PC-9 (cell line): Measurements from ENCODE around the gene PSME3IP1. TPM values are rescaled to one million over a fixed set of nuclear protein-coding genes. Genes with fewer than 3 reads are reported as not detected.

Experiments used
- BruUV-seq: library from RNA; stranded (reverse); fragments of 400-500 nt; replicated peaks from 2 replicates; lab custom pipeline; 2021; lab: Mats Ljungman, UMichigan
- CTCF ChIA-PET: fragments of 300-600 bp; sonication (Branson Sonifier 250); formaldehyde crosslinking; loops from one replicate; lab custom pipeline; 2022; ENCODE audit warnings: antibody characterized with exemption; lab: Charles Lee
- POLR2A ChIA-PET: fragments of 300-600 bp; sonication (Branson Sonifier 250); formaldehyde crosslinking; loops from one replicate; lab custom pipeline; 2022; ENCODE audit warnings: antibody characterized with exemption; ENCODE audit not compliant: unreplicated experiment; lab: Charles Lee
- DNase-seq, 2 experiments: peaks; one replicate each; pipeline versions ENCODE4 v3.0.0 to v3.0.0-alpha.2; 2015 to 2022; ENCODE audit warnings: mixed read lengths in 1 of 2
- H2AFZ ChIP-seq: fragments of 200-600 bp; sonication (generic); 2 replicates; pipeline ENCODE4 v1.8.1; 2017; ENCODE audit warnings: antibody characterized with exemption
- H3F3A ChIP-seq: fragments of 200-600 bp; sonication (generic); 2 replicates; pipeline ENCODE4 v1.8.1; 2017; ENCODE audit warnings: antibody characterized with exemption, mild to moderate bottlenecking, low read depth; ENCODE audit not compliant: insufficient read depth
- H3K27ac ChIP-seq: fragments of 200-600 bp; sonication (generic); 2 replicates; pipeline ENCODE4 v1.6.1; 2016; ENCODE audit warnings: mixed run types
- H3K27me3 ChIP-seq: fragments of 200-600 bp; sonication (generic); 2 replicates; pipeline ENCODE4 v1.6.1; 2016; ENCODE audit warnings: low read depth, mixed run types; ENCODE audit not compliant: insufficient read depth
- H3K36me3 ChIP-seq: fragments of 200-600 bp; sonication (generic); 2 replicates; pipeline ENCODE4 v1.6.1; 2016; ENCODE audit warnings: low read depth, mixed run types
- H3K4me1 ChIP-seq: fragments of 200-600 bp; sonication (generic); replicated peaks from 2 replicates; pipeline ENCODE4 v1.6.1; 2016; ENCODE audit warnings: mixed run types; ENCODE audit not compliant: insufficient read depth
- H3K4me2 ChIP-seq: fragments of 200-600 bp; sonication (generic); 2 replicates; pipeline ENCODE4 v1.6.1; 2017; ENCODE audit warnings: mixed run types
- H3K4me3 ChIP-seq: fragments of 200-600 bp; sonication (generic); 2 replicates; pipeline ENCODE4 v1.6.1; 2016; ENCODE audit warnings: mixed run types
- H3K79me2 ChIP-seq: fragments of 200-600 bp; sonication (generic); 2 replicates; pipeline ENCODE4 v1.6.1; 2017; ENCODE audit warnings: low read depth, mixed run types
- H3K9me2 ChIP-seq: fragments of 200-600 bp; sonication (generic); 2 replicates; pipeline ENCODE4 v1.8.1; 2017; ENCODE audit warnings: mild to moderate bottlenecking; ENCODE audit not compliant: insufficient read depth
- H3K9me3 ChIP-seq: fragments of 200-600 bp; sonication (generic); 2 replicates; pipeline ENCODE4 v1.8.1; 2016; ENCODE audit warnings: low read depth; ENCODE audit not compliant: insufficient read depth
- H4K20me1 ChIP-seq: fragments of 200-600 bp; sonication (generic); 2 replicates; pipeline ENCODE4 v1.8.1; 2017; ENCODE audit not compliant: insufficient read depth
- EZH2 ChIP-seq: fragments of 200-600 bp; sonication (generic); IDR thresholded peaks from 2 replicates; pipeline ENCODE4 v1.8.0; 2017; ENCODE audit warnings: antibody characterized with exemption, low read depth
- intact Hi-C: fragments of 100-400 bp; cut with micrococcal nuclease; formaldehyde crosslinking; loops from one replicate; pipeline ENCODE4 v1.10.0; 2022; ENCODE audit not compliant: unreplicated experiment
- total RNA-seq: library from RNA; stranded (reverse); gene quantifications from 2 replicates; pipeline ENCODE4 v1.2.3, GENCODE V29; 2021
- TF ChIP-seq, protein P1 (sequence below): fragments of 200-600 bp; sonication (generic); conservative IDR thresholded peaks from 2 replicates; pipeline ENCODE4 v1.6.1; 2017; ENCODE audit warnings: mixed run types, antibody characterized with exemption, mild to moderate bottlenecking, moderate library complexity

Gene PSME3IP1
- total RNA-seq, 1 experiment from 2014 or later: 121 TPM

DNA sequence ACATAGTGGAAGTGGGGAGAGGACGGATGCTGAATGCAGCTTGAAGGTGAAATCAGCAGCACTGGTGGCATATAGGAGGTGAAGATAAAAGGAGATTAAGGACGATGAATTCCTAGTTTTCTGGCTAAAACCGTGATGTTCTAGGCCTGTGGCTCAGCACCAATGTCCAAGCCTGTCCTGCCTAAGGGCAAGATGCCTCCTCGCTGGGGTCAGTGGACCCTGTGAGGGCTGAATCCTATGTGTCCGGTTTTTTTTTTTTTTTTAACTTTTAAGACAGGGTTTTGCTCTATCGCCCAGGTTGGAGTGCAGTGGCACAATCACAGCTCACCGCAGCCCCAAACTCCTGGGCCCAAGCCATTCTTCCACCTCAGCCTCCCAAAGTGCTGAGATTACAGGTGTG, 80.7 kb downstream of the PSME3IP1 start:
- Histone ChIP-seq H3K9me3 (no peaks in the 10 kb centered on the region), H2AFZ (no peak overlapping the region), H3F3A (0 out of 2 replicates have a peak, but pooled peaks cover 3% of the 10 kb centered on the region), H4K20me1 (no peaks in the 10 kb centered on the region), H3K9me2 (no peaks in the 10 kb centered on the region), H3K36me3 (no peaks in the 10 kb centered on the region), H3K27ac (no peak overlapping the region), H3K27me3 (no peaks in the 10 kb centered on the region), H3K4me2 (no peak overlapping the region), H3K79me2 (no peaks in the 10 kb centered on the region), H3K4me3 (no peak overlapping the region), H3K4me1 (peaks cover 3% of the 10 kb centered on the region; the same call in 1 of the 2 replicates)
- POLR2A ChIA-PET: no interaction called here
- intact Hi-C loops: no loop called here
- BruUV-seq: no TSS peak
- TF ChIP-seq, protein P1, sequence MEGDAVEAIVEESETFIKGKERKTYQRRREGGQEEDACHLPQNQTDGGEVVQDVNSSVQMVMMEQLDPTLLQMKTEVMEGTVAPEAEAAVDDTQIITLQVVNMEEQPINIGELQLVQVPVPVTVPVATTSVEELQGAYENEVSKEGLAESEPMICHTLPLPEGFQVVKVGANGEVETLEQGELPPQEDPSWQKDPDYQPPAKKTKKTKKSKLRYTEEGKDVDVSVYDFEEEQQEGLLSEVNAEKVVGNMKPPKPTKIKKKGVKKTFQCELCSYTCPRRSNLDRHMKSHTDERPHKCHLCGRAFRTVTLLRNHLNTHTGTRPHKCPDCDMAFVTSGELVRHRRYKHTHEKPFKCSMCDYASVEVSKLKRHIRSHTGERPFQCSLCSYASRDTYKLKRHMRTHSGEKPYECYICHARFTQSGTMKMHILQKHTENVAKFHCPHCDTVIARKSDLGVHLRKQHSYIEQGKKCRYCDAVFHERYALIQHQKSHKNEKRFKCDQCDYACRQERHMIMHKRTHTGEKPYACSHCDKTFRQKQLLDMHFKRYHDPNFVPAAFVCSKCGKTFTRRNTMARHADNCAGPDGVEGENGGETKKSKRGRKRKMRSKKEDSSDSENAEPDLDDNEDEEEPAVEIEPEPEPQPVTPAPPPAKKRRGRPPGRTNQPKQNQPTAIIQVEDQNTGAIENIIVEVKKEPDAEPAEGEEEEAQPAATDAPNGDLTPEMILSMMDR: no peak
- no peak for TF ChIP-seq EZH2
- CTCF ChIA-PET: no interaction called here
- no peak for DNase-seq

GRCh38 chr16:57104706-57105105, 81.1 kb downstream of the PSME3IP1 start:
- BruUV-seq: no TSS peak
- Histone ChIP-seq H3K27ac (no peak overlapping the region), H3K4me1 (peaks cover 7% of the 10 kb centered on the region), H3K4me2 (no peak overlapping the region), H3K9me3 (no peaks in the 10 kb centered on the region), H3K4me3 (no peak overlapping the region), H4K20me1 (no peaks in the 10 kb centered on the region), H3K36me3 (no peaks in the 10 kb centered on the region), H3K79me2 (no peaks in the 10 kb centered on the region), H3K9me2 (no peaks in the 10 kb centered on the region), H3F3A (0 out of 2 replicates have a peak, but pooled peaks cover 7% of the 10 kb centered on the region), H2AFZ (no peak overlapping the region), H3K27me3 (no peaks in the 10 kb centered on the region)
- no peak for DNase-seq
- TF ChIP-seq, protein P1: no peak
- no peak for TF ChIP-seq EZH2
- intact Hi-C loops: no loop called here
- CTCF ChIA-PET: no interaction called here
- POLR2A ChIA-PET: no interaction called here

DNA sequence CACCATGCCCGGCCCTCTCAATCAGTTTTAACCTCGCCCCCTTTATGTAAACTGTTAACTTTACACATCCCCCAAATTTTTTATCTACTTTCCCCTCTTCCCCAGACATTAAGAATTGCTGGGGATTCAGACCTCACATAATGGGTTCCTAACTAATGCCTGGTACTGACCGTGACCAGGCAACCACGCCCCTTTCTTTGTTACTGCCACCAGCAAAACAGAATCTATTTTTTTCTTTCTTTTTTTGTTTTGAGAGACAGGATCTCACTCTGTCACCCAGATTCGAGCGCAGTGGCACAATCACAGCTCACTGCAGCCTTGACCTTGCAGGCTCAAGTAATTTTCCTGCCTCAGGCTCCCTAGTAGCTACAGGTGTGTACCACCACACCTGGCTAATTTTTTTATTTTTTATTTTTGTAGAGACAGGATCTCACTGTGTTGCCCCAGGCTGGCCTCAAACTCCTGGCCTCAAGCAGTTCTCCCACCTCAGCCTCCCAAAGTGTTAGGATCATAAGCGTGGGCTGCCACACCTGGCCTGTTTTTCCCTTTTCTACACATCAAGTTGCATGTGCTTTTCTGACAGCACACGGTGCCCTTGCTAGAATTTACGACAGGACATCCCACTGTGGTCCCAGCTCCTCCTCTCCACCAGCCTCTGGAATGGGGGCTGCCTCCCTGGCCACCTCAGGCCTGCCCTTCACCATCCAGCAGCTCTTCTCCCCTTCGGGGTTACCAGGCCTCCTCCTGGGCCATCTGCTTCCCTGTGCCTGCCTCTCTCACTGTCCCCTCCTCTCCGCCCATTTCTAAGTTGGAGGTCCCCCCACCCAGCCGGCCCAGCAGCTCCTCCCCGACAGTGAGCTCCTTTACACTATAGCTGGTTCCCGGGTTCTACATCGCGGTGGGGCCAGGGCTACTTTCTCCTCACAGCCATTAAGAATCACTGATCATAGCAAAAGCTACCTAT, 82.7 kb downstream of the PSME3IP1 start:
- no TSS peak for BruUV-seq
- CTCF ChIA-PET: no interaction called here
- 0 out of 2 replicates have a peak, but pooled peaks cover 8% of the 10 kb centered on the region for H3F3A ChIP-seq

More for the DNA sequence above, 82.7 kb downstream of the PSME3IP1 start:
- no peak overlapping the region for H2AFZ ChIP-seq
- no peaks in the 10 kb centered on the region for H3K36me3 ChIP-seq
- no peaks in the 10 kb centered on the region for H3K9me3 ChIP-seq
- H3K27me3 ChIP-seq: no peaks in the 10 kb centered on the region
- no peak overlapping the region for H3K27ac ChIP-seq
- no peak for DNase-seq
- H3K9me2 ChIP-seq: no peaks in the 10 kb centered on the region
- TF ChIP-seq EZH2: no peak
- TF ChIP-seq, protein P1: no peak
- H3K4me2 ChIP-seq: no peak overlapping the region
- intact Hi-C loops: no loop called here
- POLR2A ChIA-PET: no interaction called here
- no peak overlapping the region for H3K4me3 ChIP-seq
- no peaks in the 10 kb centered on the region for H3K79me2 ChIP-seq
- peaks cover 9% of the 10 kb centered on the region for H3K4me1 ChIP-seq
- H4K20me1 ChIP-seq: no peaks in the 10 kb centered on the region

Other genes with a start within 250 kb of the PSME3IP1 start
- not detected in 2 replicates for gene CETP, start 224.1 kb downstream of the PSME3IP1 start, total RNA-seq
- 21.9 and 29.7 TPM in 2 replicates for gene NLRC5, start 196.5 kb downstream of the PSME3IP1 start, total RNA-seq
- gene CPNE2, start 93.5 kb downstream of the PSME3IP1 start, total RNA-seq: 34.7 and 35.2 TPM in 2 replicates
- gene RSPRY1, start 290 bp upstream of the PSME3IP1 start, total RNA-seq: 26.2 and 26.3 TPM in 2 replicates
- 19.8 and 23.6 TPM in 2 replicates for gene ARL2BP, start 59.2 kb upstream of the PSME3IP1 start, total RNA-seq
- 1.8 and 2.8 TPM in 2 replicates for gene PLLP, start 98.6 kb upstream of the PSME3IP1 start, total RNA-seq
- 0.24 and 0.35 TPM in 2 replicates for gene CCL22, start 172.7 kb upstream of the PSME3IP1 start, total RNA-seq
- not detected in 2 replicates for gene CX3CL1, start 186.5 kb upstream of the PSME3IP1 start, total RNA-seq
- gene CCL17, start 218.7 kb upstream of the PSME3IP1 start, total RNA-seq: not detected in 2 replicates